ENCODE data around the gene ODF4.
"Not testable (repeated sequence)": the region's sequence is repeated elsewhere in the genome, so short reads cannot be mapped to it uniquely, and the experiment has no call there.

ODF4 gene

GRCh38 chr17:8341456-8341855 is 1.8 kb downstream of the ODF4 start:
- TF ChIP-seq CTCF (IDR thresholded peaks at IDR 0.05; ENCODE audit: unreplicated experiment in 3 of 3) = no peak

GRCh38 chr17:8345052-8345690 is 5.5 kb downstream of the ODF4 start:
- Mint-ChIP-seq H3K4me3 (no peak overlapping the region), H3K27me3 (ENCODE audit: low read depth) (peaks cover 4% of the 10 kb centered on the region), H3K27ac (no peak overlapping the region), H3K9me3 (no peaks in the 10 kb centered on the region), H3K4me1 (no peaks in the 10 kb centered on the region), H3K36me3 (ENCODE audit: low read depth) (no peaks in the 10 kb centered on the region)
- TF ChIP-seq CTCF (IDR thresholded peaks at IDR 0.05; ENCODE audit: unreplicated experiment in 3 of 3) = no peak

More at GRCh38 chr17:8341456-8341855, 1.8 kb downstream of the ODF4 start:
- no peak overlapping the region for H3K4me3 Mint-ChIP-seq
- peaks cover 6% of the 10 kb centered on the region for H3K4me1 Mint-ChIP-seq
- peak overlapping the region in 1 of 3 experiments; percentile 64 for H3K27ac Mint-ChIP-seq
- no peaks in the 10 kb centered on the region for H3K9me3 Mint-ChIP-seq
- no peaks in the 10 kb centered on the region for H3K36me3 Mint-ChIP-seq (ENCODE audit: low read depth)
- H3K27me3 Mint-ChIP-seq (ENCODE audit: low read depth) = peaks cover 4% of the 10 kb centered on the region

DNA sequence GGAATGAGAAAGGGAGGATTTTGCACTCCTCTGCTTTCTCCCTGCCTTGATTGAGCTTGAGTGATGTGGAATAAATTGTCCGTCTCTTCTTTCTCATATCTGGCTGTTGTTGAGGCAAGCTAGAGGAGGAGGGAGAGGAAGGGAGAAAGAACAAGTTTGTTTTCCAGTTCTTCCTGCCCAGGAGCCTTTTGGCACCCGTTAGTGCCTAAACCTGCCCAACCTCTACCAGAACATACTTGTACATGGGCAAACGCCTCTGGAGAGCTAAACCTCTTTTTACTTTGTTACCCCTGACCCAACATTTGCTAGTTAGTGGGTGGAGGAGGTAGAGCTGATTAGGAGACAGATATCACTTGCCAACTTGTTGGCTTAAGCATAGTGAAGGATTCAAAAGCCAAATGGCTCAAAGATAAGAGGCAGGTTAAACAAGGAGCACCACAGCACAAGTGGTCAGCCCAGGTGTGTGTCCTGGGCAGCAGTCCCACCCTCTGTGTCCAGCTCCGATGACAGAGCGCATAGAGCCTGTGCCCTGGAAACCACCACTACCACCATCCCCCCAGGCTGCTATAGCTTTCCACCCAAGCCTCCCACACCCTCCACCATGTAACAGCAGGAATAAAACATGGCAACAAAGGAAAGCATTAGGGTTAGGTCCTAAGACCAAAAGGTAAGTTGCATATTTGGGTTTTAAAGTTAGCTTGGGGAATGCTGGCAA is 6.5 kb downstream of the ODF4 start:
- Mint-ChIP-seq H3K36me3 (ENCODE audit: low read depth) (no peaks in the 10 kb centered on the region), H3K27me3 (ENCODE audit: low read depth) (peaks cover 7% of the 10 kb centered on the region), H3K27ac (no peak overlapping the region), H3K4me3 (no peak overlapping the region), H3K9me3 (no peaks in the 10 kb centered on the region), H3K4me1 (no peaks in the 10 kb centered on the region)
- TF ChIP-seq CTCF (IDR thresholded peaks at IDR 0.05; ENCODE audit: unreplicated experiment in 3 of 3) = no peak

- H3K4me1 Mint-ChIP-seq; H3K9me3 Mint-ChIP-seq; H3K4me3 Mint-ChIP-seq; H3K27me3 Mint-ChIP-seq (ENCODE audit: low read depth); H3K27ac Mint-ChIP-seq; H3K36me3 Mint-ChIP-seq (ENCODE audit: low read depth): not testable (repeated sequence)
Observed at GRCh38 chr17:8347001-8347400, 7.4 kb downstream of the ODF4 start.

DNA sequence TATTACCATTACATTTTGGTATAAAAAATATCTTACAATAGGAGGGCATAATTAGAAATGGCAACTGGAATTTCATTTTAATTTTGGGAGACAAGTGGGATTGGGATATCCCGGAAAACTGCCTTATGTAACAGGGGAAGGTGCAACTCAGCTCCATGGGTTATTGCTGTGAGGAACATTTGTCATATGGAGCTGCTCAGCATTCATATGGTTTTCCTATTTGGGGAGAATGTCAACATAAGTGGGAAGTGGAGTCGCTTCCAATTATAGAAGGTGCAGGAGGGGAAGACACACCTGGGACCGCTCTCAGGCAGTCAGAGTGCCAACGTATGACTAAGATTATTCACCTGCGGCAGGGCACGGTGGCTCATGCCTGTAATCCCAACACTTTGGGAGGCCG is 10.7 kb downstream of the ODF4 start:
- TF ChIP-seq CTCF (IDR thresholded peaks at IDR 0.05; ENCODE audit: unreplicated experiment in 3 of 3) = no peak
- Mint-ChIP-seq H3K4me1 (peaks cover 5% of the 10 kb centered on the region), H3K36me3 (ENCODE audit: low read depth) (no peaks in the 10 kb centered on the region), H3K4me3 (no peak overlapping the region), H3K27ac (no peak overlapping the region), H3K9me3 (no peaks in the 10 kb centered on the region), H3K27me3 (ENCODE audit: low read depth) (peaks cover 7% of the 10 kb centered on the region)

DNA sequence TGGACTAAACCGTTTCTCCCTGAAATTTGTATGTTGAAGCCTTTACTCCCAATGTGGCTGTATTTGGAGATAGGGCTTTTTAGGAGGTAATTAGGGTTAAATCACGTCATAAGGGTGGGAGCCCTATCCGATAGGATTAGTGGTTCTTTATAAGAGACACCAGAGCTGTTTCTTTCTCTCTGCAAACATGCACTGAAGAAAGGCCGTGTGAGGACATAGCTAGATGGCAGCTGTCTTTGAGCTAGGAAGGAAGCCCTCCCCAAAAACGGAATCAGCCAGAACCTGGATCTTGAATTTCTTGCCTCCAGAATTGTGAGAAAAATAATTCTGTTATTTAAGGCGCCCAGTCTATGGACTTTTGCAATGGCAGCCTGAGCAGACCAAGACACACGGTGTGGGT is 14.1 kb downstream of the ODF4 start:
- Mint-ChIP-seq H3K9me3 (no peaks in the 10 kb centered on the region), H3K36me3 (ENCODE audit: low read depth) (peaks cover 8% of the 10 kb centered on the region), H3K27ac (no peak overlapping the region), H3K4me3 (no peak overlapping the region), H3K4me1 (peaks cover 5% of the 10 kb centered on the region), H3K27me3 (ENCODE audit: low read depth) (peaks cover 7% of the 10 kb centered on the region)
- TF ChIP-seq CTCF (IDR thresholded peaks at IDR 0.05; ENCODE audit: unreplicated experiment in 3 of 3) = no peak

Measured in nephron (organoid).